ENCODE results near the gene ADD3. TPM values are rescaled to one million over a fixed set of nuclear protein-coding genes. Genes with fewer than 3 reads are reported as not detected.

Gene ADD3
- total and polyA plus RNA-seq, 2 of the 13 experiments (the other 11 are each of a cell fraction or from before 2014, with no cell fraction given) = 44.7 to 57.5 TPM

- TF ChIP-seq ZNF569 (CRISPR knock-in tag; IDR thresholded peaks at IDR 0.05; ENCODE audit: borderline replicate concordance) = no peak
- no peak for TF ChIP-seq SP4 (CRISPR knock-in tag; IDR thresholded peaks at IDR 0.05)
- TF ChIP-seq, protein P1, sequence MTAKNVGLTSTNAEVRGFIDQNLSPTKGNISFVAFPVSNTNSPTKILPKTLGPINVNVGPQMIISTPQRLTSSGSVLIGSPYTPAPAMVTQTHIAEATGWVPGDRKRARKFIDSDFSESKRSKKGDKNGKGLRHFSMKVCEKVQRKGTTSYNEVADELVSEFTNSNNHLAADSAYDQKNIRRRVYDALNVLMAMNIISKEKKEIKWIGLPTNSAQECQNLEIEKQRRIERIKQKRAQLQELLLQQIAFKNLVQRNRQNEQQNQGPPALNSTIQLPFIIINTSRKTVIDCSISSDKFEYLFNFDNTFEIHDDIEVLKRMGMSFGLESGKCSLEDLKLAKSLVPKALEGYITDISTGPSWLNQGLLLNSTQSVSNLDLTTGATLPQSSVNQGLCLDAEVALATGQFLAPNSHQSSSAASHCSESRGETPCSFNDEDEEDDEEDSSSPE (CRISPR knock-in tag; IDR thresholded peaks at IDR 0.05) = no peak
- TF ChIP-seq FOXJ3 (CRISPR knock-in tag; IDR thresholded peaks at IDR 0.05; ENCODE audit: borderline replicate concordance) = peak; percentile 13; the same call in 1 of the 2 replicates
- no peak for TF ChIP-seq PHF5A (CRISPR knock-in tag; IDR thresholded peaks at IDR 0.05; ENCODE audit: low read depth, unreplicated experiment)
- TF ChIP-seq HNF4A (CRISPR knock-in tag; IDR thresholded peaks at IDR 0.05) = peak; percentile 58; the same call in 1 of the 2 replicates
- peak; percentile 48; the same call in 1 of the 2 replicates for TF ChIP-seq POGZ (CRISPR knock-in tag; IDR thresholded peaks at IDR 0.05)
- TF ChIP-seq, protein P2, sequence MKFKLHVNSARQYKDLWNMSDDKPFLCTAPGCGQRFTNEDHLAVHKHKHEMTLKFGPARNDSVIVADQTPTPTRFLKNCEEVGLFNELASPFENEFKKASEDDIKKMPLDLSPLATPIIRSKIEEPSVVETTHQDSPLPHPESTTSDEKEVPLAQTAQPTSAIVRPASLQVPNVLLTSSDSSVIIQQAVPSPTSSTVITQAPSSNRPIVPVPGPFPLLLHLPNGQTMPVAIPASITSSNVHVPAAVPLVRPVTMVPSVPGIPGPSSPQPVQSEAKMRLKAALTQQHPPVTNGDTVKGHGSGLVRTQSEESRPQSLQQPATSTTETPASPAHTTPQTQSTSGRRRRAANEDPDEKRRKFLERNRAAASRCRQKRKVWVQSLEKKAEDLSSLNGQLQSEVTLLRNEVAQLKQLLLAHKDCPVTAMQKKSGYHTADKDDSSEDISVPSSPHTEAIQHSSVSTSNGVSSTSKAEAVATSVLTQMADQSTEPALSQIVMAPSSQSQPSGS (CRISPR knock-in tag; IDR thresholded peaks at IDR 0.05) = no peak; the same call in 1 of the 2 replicates
- no peak for TF ChIP-seq ZNF839 (CRISPR knock-in tag; IDR thresholded peaks at IDR 0.05; ENCODE audit: borderline replicate concordance)
- TF ChIP-seq ZBTB1 (CRISPR knock-in tag; IDR thresholded peaks at IDR 0.05; ENCODE audit: borderline replicate concordance) = no peak
- TF ChIP-seq, protein P3, sequence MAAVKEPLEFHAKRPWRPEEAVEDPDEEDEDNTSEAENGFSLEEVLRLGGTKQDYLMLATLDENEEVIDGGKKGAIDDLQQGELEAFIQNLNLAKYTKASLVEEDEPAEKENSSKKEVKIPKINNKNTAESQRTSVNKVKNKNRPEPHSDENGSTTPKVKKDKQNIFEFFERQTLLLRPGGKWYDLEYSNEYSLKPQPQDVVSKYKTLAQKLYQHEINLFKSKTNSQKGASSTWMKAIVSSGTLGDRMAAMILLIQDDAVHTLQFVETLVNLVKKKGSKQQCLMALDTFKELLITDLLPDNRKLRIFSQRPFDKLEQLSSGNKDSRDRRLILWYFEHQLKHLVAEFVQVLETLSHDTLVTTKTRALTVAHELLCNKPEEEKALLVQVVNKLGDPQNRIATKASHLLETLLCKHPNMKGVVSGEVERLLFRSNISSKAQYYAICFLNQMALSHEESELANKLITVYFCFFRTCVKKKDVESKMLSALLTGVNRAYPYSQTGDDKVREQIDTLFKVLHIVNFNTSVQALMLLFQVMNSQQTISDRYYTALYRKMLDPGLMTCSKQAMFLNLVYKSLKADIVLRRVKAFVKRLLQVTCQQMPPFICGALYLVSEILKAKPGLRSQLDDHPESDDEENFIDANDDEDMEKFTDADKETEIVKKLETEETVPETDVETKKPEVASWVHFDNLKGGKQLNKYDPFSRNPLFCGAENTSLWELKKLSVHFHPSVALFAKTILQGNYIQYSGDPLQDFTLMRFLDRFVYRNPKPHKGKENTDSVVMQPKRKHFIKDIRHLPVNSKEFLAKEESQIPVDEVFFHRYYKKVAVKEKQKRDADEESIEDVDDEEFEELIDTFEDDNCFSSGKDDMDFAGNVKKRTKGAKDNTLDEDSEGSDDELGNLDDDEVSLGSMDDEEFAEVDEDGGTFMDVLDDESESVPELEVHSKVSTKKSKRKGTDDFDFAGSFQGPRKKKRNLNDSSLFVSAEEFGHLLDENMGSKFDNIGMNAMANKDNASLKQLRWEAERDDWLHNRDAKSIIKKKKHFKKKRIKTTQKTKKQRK (IDR thresholded peaks at IDR 0.05; ENCODE audit: low read length) = no peak
- peak; percentile 42; the same call in 1 of the 2 replicates for TF ChIP-seq KMT2A (CRISPR knock-in tag; IDR thresholded peaks at IDR 0.05)
- no peak for TF ChIP-seq ZNF232 (CRISPR knock-in tag; IDR thresholded peaks at IDR 0.05; ENCODE audit: borderline replicate concordance)
- TF ChIP-seq GABPA (IDR thresholded peaks at IDR 0.05; ENCODE audit: low read depth, low read length) = no peak
- peak; percentile 42; the same call in 1 of the 2 replicates for TF ChIP-seq GABPA (CRISPR knock-in tag; IDR thresholded peaks at IDR 0.05; ENCODE audit: low read depth)
- TF ChIP-seq CEBPB (IDR thresholded peaks at IDR 0.05; ENCODE audit: borderline replicate concordance, low read depth, low read length) = no peak
- TF ChIP-seq PTBP1 (IDR thresholded peaks at IDR 0.05; ENCODE audit: low read depth, low read length, poor library complexity, severe bottlenecking) = no peak
- TF ChIP-seq DMAP1 (CRISPR knock-in tag; IDR thresholded peaks at IDR 0.05) = no peak
- no peak for TF ChIP-seq ZMYM3 (CRISPR knock-in tag; IDR thresholded peaks at IDR 0.05)
- TF ChIP-seq SNAI1 (CRISPR knock-in tag; IDR thresholded peaks at IDR 0.05; ENCODE audit: borderline replicate concordance) = no peak
- TF ChIP-seq ZNF143 (CRISPR knock-in tag; IDR thresholded peaks at IDR 0.05) = no peak
- TF ChIP-seq TSC22D2 (CRISPR knock-in tag; IDR thresholded peaks at IDR 0.05; ENCODE audit: borderline replicate concordance) = no peak
- no peak for TF ChIP-seq SAFB2 (CRISPR knock-in tag; IDR thresholded peaks at IDR 0.05; ENCODE audit: borderline replicate concordance, low read depth)
- no peak for TF ChIP-seq XBP1 (CRISPR knock-in tag; IDR thresholded peaks at IDR 0.05)
- TF ChIP-seq ZNF343 (CRISPR knock-in tag; IDR thresholded peaks at IDR 0.05) = no peak
Observed at GRCh38 chr10:109966961-109967738, 40.6 kb upstream of the ADD3 start (continued).

Measured in HepG2 (cell line).